Smooth muscle cell of the brain vasculature (primary cell): Measurements from ENCODE around the gene SUSD6.

ENCODE experiments used
- DNase-seq: peaks from one replicate; pipeline ENCODE4 v3.0.0-alpha.2; 2012; ENCODE audit warnings: low read depth, low spot score

SUSD6 gene

DNA sequence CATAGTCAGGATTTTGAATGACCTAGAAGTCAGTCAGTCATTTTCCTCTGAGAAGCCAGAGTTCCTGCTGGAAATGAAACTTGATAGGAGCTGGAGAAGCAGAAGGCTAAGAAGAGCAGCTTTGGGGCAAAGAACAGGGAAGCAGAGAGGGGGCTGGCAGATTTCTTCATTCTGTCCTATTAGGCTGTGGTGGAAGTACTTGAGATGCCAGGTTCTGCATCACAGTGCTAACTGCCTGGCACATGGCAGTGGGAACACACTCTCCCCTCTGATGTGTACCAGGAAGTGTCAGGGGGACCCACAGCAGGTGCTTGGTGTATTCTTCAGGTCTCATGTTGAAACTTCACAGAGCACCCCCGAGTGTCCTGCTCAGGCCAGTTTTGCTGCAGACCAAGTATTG, 61.0 kb downstream of the SUSD6 start:
- DNase-seq = no peak

DNA sequence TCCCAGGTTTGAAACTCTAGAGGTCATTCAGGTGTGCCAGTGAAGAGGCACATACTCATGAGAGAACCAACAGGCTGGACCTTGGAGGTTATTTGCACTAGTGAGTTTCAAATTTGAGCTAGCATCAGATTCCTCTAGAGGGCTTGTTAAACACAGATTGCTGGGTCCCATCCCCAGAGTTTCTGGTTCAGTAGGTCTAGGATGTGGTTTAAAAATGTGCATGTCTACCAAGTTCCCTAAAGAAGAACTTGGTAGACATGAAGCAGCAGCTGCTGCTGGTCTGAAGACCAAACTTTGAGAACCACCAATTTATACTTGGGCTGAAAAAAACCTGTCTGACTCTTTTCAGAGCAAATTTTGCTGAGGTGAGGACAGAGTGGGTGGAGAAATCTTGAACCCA, 61.7 kb downstream of the SUSD6 start:
- DNase-seq = no peak

DNA sequence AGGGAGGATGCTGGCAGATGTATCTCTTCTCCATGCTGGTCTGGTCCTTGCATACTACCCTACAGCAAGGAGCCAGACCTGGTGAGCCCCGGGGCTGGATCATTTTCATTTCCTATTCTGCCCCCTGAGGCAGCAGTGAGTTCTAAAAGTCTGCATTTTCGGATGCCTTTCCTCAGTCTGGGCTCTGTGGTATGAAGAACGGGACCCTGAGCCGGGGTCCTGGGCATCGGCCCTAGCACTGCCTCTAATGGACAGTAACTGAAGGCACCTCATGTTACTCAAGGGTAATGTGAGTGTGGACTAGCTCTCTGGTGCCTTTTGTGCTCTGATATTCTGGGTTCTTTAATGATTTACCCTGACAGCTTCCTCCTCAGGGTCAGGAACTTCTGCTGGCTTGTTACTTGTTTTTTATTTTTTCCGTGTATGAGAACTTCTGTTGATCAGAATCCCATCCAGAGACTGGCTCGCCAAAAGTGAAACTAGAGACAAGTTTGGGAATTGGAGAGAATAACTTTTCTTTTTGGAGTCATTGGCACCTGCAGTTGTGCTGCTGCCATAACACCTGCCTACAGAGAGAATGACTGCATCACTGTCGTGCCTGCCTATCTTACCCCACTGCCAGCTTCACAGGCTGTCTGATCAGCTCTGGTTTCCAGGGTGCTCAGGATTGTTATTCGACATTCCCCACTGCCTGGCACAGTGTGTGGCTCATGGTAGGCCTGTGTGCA, 62.3 kb downstream of the SUSD6 start:
- no peak for DNase-seq

DNA sequence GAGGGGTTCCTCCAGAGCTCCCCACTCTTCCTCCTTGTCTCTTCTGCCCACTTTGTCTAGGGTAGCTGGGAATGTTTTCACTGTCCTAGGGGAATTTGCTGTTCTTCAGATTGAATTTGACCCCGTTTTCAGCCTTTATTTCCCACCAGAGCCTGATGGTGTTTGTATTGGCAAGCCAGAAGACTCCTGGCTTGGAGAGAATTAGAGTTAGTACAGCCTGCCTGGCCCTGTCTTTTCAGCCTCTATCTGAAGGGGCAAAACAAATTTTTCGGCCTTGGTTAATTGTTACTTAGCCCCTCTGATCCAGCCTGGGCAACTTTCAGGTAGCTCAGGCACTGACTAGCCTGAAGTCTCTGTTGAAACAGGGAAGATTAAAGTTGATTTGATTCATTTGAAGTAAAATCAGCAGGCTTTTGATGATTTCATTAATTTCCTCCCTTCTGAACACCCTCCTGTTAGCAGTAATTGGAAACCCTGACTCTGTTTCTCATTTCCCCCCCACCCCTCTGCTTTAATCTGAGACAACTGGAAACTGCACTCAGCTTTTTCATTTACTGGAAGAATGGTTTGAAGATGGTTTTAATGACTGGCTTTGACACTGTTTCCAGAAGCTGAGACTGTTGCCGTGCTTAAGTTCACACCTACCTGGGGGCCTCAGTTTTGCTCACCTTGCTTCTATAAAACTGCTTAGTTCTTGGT, 63.3 kb downstream of the SUSD6 start:
- DNase-seq = no peak

DNA sequence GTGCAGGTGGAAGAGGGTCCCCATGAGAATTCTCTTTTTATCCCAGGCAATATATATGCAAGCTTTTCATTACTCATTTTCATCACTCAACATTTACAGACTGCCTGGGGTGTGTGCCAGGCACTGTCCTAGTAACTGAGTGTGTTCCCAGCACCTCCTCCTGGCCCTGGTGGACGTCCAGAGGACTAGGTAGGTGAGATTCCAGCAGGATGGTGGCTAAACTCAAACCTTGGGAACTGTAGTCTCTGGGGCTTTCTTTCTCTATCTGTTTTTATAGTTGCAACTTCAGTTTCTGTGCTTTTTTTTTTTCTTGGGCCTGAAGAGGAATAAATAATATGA, 63.8 kb downstream of the SUSD6 start:
- no peak for DNase-seq

DNA sequence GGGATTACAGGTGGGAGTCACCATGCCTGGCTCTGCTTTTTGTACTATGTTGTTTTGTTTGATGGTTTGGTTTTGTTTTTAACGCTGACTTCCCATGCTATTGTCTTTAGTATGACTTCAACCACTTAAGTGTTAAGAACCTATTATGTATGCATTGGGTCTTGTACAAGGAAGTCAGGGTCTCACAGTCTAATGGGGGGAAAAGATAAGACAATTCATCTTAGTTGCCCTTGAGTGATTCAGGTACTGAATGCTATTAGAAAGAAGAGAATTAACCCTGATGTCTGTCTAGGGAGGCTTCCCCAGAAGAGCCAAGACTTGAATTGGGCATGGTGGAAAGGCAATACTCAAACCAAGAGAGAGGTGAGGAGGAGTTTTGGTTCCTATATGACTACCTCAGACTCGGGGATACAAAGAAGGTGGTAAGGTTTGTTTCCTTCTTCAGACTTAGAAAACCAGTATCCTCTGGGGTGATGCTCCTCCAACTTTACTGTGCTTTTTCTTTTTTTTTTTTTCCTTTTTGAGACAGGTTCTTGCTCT, 64.6 kb downstream of the SUSD6 start:
- no peak for DNase-seq

DNA sequence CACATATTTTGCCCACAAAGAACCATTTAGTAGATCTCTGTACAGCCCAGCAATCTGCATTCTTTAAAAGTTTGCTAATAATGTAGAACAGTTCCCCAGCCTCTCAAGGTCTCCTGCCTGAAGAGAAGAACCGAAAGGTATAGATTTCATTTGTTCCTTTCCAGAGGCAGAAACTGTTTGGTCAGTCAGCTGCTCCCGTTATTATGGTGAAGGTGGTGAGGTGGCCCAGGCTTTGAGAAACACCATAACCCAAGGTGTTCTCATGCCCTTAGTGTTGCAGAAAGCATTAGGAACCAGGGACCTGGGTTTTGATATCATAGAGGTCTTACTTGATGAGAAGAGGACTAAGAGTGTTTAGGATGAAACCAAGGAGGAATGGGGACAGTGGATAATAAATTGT, 65.3 kb downstream of the SUSD6 start:
- DNase-seq = no peak

DNA sequence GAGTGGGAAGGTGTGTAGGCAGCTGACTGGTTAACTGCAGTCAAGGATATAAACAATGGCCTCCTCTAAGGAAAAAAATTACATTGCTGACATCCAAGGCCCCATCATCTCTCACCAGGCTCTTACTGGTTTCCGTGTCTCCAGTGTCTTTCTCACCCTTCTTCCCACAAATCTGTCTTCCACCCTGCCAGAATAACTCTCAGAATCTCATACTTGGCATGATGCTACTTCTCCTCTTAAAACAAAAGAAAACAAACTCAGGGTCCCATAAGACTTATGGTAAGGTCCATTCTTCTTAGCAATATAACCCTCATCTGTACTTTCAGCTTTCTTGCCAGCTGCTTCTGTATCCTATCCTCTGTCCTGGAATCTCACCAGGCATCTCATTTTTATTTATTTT, 68.9 kb downstream of the SUSD6 start:
- no peak for DNase-seq

DNA sequence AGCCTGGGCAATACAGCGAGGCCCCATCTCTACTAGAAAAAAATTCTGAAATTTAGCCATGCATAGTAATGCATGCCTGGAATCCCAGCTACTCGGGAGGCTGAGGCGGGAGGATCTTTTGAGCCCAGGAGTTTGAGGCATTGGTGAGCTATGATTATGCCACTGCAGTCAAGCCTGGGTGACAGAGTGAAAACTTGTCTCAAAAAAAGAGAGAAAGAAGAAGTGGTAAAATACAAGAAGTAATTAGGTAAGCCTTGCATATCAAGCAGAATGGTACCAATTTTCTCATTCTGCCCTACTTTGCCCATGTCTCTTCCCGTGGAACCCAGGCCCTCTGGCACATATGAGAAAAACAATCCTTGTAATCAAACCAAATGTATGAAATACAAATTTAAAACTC, 70.7 kb downstream of the SUSD6 start:
- no peak for DNase-seq

DNA sequence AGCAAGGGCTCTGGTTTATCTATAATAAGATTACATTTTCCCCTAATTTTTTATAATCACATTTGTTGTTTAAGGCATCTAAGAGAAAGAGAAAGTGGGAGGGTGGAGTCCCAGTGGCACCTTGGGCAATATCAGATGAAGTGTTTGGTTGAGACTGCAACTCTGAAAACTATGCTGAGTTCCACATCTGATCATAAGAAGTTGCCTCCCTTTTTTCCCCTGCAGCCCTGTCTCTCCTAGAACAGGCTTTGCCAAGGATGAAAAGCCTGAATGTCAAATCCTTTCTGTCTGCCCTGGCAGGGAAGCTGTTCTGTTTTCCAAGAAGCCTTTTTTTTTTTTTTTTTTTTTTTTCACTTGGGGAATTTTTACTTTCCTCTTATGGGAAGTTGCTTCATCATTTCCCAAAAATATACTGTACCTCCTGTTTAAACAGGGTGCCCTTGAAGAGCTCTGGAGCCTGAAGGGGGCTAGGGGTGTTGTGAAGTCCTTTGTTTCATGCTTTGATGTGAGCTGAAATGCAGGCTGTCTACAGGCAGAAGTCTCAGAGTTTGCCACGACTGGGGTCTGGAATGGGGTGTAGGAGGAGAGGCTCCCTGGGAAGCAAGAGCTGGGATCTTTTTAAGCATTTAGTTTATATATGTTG, 71.3 kb downstream of the SUSD6 start:
- no peak for DNase-seq

DNA sequence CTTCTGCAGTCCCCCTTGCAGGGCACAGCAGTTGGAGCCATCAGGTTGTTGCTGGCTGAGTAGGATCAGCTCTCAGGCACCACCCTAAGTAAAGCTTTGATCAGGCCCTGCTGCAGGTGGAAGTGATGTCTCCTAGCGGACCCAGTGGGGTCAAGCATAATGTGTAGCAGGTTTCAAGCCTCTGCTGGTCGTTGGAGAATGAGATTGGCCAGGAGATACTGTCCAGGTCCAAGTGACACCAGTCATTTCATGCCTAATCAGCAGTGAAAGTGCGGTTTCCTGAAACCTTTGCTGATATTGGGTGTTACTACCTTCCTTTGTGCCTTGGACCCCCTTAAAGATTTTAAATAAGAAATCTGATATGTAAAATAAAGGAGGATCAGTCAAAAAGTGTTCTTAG, 72.6 kb downstream of the SUSD6 start:
- DNase-seq = no peak

DNA sequence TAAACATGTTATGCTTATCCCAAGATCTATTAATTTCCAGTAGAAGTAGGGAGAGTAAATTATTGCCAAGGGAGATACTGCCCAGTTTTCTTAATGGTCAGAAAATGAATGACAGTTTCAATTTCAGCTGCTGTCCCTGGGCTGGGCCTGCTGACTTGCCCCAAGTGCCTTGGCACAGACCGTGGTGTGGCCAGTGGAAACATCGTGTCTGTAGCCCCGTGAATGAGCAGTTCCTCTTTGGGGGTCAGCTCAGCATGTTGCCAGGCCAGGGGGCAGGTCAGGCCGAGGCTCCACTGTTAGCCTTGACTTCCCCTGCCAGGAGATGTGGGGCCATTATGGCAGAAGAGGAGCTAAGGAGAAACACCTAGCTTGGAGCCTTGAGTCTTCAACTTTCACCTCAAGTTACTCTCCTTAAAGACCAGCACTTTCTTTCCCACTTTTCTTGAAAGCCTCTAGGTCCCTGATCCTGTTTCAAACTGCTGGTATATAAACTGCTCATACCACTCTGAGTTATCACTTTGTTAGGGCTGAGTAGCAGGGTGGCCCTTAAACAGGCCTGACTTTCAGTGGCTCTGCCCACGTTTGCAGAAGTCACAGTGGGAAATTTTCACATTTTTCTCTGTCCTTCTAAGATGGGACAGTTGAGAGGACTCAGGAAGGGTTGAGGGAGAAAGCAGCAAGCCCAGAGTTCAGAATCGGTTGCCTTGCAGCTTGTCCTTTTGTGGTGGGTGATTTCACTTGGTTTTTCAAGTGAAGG, 73.2 kb downstream of the SUSD6 start:
- DNase-seq = no peak

DNA sequence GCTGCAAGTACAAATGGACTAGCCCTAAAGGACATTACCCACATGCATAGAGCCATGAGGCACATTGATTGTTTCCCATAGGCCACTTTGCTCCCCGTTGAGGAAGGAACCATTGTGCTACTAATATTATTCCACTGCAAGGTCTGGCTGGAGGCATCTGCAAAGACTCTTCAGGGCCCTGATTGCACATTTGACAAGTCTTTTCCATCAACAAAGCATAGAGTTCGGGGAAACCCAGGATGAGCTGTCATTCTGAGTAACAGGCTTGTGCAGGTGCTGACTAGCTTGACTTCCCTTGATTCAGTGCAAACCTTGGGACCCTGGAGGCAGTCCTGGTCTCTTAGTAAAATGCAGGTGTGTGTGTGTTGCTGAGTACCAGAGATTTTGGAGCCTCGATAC, 73.8 kb downstream of the SUSD6 start:
- DNase-seq = no peak

DNA sequence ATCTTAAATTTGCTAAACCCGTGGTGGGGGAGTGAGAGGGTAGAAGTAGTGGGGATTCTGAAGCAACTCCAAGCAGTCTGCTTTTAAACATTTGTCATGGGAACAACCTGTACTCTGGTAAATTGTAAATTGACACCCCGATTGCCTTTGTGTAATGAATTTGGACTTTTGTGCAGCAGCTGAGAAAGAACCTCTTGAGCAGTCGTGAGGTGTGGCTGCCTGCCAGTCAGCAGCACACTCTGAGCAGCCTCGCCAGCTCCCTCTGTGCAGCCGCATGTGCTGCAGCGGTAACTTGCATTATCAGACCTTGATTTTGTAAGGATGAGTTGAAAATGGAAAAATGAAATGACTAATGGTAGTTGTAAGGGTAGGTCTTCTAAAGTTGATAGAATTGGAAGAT, 74.3 kb downstream of the SUSD6 start:
- no peak for DNase-seq

DNA sequence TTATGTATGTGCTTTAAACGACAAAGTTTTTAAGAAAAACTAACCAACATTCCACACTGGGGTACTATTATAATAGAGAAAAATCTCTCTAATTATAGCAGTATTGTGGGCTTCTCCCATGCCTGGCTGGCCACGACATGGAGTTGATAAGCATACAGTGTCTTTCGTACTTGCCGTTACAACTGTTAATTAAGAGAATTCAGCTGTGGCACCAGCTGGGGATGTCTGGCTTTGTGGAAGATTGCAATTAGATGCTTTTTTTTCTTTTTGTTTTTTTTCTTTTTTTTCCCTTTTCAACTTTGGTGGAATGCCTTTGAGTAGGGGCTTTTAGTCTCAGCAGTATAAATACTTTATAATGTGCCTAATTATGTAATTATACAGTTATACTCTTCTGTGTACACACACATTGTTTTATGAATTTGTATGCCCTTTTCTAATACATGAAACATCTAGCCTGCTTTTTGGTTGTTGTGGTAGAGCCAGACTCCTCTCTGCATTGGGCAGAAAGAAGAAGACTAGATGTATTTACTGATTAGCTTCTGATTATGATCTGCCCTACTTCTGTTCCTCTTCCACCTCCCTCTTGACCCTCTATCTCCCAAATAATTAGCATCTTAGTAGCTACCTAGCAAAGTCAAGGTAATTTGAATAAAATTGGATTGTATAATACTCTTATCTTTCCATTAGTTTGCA, 76.4 kb downstream of the SUSD6 start:
- DNase-seq = no peak

DNA sequence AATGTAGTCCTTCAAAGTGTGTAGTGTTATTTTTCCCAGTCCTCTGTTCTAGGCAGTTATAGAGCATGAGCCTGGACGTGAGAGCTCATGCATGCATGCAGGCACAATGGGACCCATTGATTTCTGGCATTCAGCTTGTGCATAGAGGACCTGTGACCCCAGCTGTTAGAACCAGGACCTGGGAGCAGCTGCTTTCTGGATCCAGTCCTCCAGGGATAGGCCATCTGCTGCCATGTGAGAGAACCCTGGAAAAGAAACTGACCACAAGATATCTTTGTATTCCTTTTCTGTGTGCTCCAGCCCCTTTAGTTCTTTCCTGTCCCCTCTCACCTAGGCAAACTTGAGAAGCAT, 76.9 kb downstream of the SUSD6 start:
- no peak for DNase-seq

DNA sequence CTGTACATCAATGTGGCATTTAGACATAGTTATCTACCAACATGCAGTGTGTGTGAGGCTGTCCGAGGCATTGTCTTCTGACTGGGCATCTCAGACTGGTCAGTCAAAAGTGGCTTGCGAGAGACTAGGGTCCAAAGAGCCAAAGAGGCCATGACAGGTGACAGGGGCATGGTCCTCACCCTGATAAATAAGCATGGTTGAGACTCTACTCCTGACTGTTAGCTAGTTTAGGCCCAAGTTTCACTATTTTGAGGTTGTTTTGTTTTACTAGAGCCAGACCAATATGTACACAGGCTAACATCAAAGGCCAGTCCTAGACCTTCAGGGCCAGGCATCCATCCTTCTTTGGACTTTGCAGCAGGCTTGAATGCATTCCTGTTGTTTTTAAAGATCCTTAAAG, 78.6 kb downstream of the SUSD6 start:
- no peak for DNase-seq

DNA sequence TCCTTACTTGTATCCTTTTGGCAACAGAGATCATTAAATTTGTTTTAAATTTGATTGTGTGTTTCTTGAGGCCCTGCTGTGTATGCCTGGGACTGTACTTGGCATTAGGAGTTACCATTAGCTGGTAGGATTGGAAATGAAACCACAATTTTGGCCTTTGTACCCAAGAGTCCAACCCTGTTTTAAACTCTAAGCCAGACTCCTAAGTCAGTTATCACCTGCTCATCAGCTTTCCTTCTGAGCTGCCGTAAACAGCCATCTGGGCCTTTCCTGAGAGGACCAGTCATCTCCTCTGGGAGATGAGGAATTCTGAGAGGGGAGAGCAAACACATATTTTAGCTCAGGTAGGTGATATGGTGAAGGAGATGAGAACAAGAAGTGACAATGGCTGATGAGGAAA, 81.2 kb downstream of the SUSD6 start:
- DNase-seq = no peak

DNA sequence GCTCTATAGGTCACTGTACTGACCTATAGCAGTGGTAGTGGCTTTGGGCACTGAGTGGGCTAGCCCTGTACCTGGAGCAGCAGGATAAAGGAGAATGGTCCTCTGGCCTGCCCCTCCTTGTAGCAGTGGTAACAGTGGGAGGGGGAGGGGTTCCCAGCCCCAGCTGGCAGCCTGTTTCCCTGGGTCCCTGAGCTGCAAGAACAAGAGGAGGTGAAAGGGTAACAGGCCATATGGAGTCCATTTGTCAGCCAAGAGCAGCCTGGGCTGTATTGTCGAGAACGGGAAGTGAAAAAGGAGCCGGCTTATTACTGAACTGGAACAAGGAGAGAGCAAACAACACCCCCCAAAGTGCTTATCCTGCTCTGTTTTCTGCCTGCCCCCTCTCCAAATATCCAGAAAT, 81.7 kb downstream of the SUSD6 start:
- no peak for DNase-seq

DNA sequence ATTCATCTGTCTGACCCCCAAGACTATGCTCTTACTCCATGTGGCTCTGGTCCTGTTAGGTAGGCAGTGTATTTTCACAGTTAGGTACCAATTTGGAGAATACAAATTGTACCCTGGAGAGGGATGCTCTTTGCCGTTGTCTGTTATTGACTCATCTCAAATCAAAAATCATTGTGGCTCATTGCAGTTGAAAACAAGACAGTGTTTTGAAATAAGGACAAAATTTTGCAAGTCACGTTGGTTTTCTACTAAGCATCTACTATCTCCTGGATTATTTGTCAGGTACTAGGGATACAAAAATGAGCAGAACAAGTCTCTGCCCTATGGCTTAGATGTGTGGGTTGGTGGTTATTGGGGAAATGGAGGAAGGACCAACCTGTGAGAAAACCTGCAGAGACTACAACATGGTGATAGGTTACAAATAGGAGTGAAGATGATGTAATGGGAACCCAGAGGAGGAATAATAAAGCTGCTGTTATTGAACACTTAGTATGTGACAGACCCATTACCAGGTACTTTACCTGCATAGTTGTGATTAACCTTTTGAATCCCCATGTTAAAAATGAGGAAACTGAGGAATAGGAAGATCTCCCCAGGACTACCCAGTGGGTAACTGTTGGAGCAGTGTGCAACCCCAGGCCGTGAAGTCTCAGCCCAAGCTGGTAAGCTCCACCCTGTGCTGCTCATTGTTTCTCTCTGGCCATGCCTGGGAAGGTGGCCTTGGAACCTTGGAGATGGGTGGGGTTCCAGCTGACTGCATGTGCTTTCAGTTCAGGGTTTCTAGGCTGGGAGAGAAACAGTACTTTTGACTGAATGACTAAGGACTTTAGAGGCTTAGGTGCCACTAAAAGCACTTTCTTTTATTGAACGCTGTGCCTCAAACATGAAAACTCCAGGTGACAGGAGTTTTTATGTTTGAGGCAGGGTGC, 82.7 kb downstream of the SUSD6 start:
- DNase-seq = no peak
